Panc1 (cell line): ENCODE data around the gene STOX2. TPM values are rescaled to one million over a fixed set of nuclear protein-coding genes. Genes with fewer than 3 reads are reported as not detected.

ENCODE experiments used
- ATAC-seq: fragments of 200-7000 bp; cut with Tn5 transposase; 2 replicates; pipeline ENCODE4 v1.9.1; 2020; ENCODE audit warnings: mild to moderate bottlenecking, moderate library complexity
- BruUV-seq: library from RNA; stranded (reverse); fragments of 400-500 nt; replicated peaks from 2 replicates; lab custom pipeline; 2021; lab: Mats Ljungman, UMichigan
- CTCF ChIA-PET: fragments of 300-600 bp; sonication (Branson Sonifier 250); formaldehyde crosslinking; loops from one replicate; lab custom pipeline; 2022; ENCODE audit warnings: antibody characterized with exemption; lab: Charles Lee
- POLR2A ChIA-PET: fragments of 300-600 bp; sonication (Branson Sonifier 250); formaldehyde crosslinking; loops from one replicate; lab custom pipeline; 2022; ENCODE audit warnings: antibody characterized with exemption; lab: Charles Lee
- DNase-seq: peaks from one replicate; pipeline ENCODE4 v3.0.0-alpha.2; 2010; ENCODE audit warnings: low read depth, low spot score
- H3K27ac ChIP-seq: 2 replicates; pipeline ENCODE4 v1.5.1; 2011; ENCODE audit warnings: mild to moderate bottlenecking, low read length, inconsistent platforms
- H3K27me3 ChIP-seq: fragments of 200-500 bp; sonication (Bioruptor generic); 2 replicates; pipeline ENCODE4 v1.6.0; 2014; ENCODE audit warnings: low read length, inconsistent platforms; ENCODE audit not compliant: control insufficient read depth, insufficient read depth
- H3K36me3 ChIP-seq: fragments of 200-500 bp; sonication (Bioruptor generic); 2 replicates; pipeline ENCODE4 v1.5.1; 2014; ENCODE audit warnings: inconsistent platforms, mild to moderate bottlenecking, low read length, moderate library complexity; ENCODE audit not compliant: control insufficient read depth, insufficient read depth
- H3K4me1 ChIP-seq: 2 replicates; pipeline ENCODE4 v1.5.1; 2011; ENCODE audit warnings: inconsistent platforms, mild to moderate bottlenecking, low read length, moderate library complexity; ENCODE audit not compliant: control insufficient read depth, insufficient read depth
- H3K4me3 ChIP-seq, 2 experiments: 2 replicates each; pipeline ENCODE4 v1.5.1; 2011 to 2012; ENCODE audit warnings: low read depth in 2 of 2, low read length in 2 of 2, mild to moderate bottlenecking in 2 of 2, inconsistent platforms in 1 of 2, moderate library complexity in 1 of 2
- H3K9me3 ChIP-seq: fragments of 200-500 bp; sonication (Bioruptor generic); 2 replicates; pipeline ENCODE4 v1.5.1; 2014; ENCODE audit warnings: low read depth, mild to moderate bottlenecking, inconsistent platforms, low read length, moderate library complexity; ENCODE audit not compliant: control insufficient read depth, insufficient read depth
- POLR2AphosphoS5 ChIP-seq: IDR thresholded peaks from 2 replicates; pipeline ENCODE4 v1.6.1; 2012; ENCODE audit warnings: mild to moderate bottlenecking, low read depth, low read length, moderate library complexity
- SIN3A ChIP-seq: IDR thresholded peaks from 2 replicates; pipeline ENCODE4 v1.6.1; 2012; ENCODE audit warnings: low read depth, mild to moderate bottlenecking, low read length, moderate library complexity, borderline replicate concordance; ENCODE audit not compliant: insufficient read depth
- TCF7L2 ChIP-seq: IDR thresholded peaks from 2 replicates; pipeline ENCODE4 v1.6.1; 2011; ENCODE audit warnings: mild to moderate bottlenecking, low read depth, low read length, inconsistent platforms
- in situ Hi-C: cut with HindIII; loops from 2 replicates; pipeline ENCODE4 v1.10.0; 2016; ENCODE audit warnings: low sequenced_read_pairs, low pct_unique_long_range_greater_than_20kb
- intact Hi-C: fragments of 100-400 bp; cut with micrococcal nuclease; formaldehyde crosslinking; loops from one replicate; pipeline ENCODE4 v1.10.0; 2022; ENCODE audit not compliant: unreplicated experiment
- total RNA-seq: library from RNA; stranded (reverse); gene quantifications from one replicate; pipeline ENCODE4 v1.2.1, GENCODE V29; 2021; ENCODE audit not compliant: unreplicated experiment
- TF ChIP-seq, protein P1 (sequence below): fragments of 450-650 bp; IDR thresholded peaks from 2 replicates; pipeline ENCODE4 v1.5.1; 2017; ENCODE audit warnings: mild to moderate bottlenecking
- TF ChIP-seq, protein P2 (sequence below), 2 experiments: IDR thresholded peaks; 2 replicates each; pipeline ENCODE4 v1.6.1; 2011 to 2012; ENCODE audit warnings: low read depth in 2 of 2, control low read depth in 1 of 2, low read length in 1 of 2, mild to moderate bottlenecking in 1 of 2, moderate library complexity in 1 of 2; ENCODE audit not compliant: insufficient read depth in 1 of 2

The STOX2 gene
- total RNA-seq, 1 experiment from 2014 or later = 10.6 TPM

DNA sequence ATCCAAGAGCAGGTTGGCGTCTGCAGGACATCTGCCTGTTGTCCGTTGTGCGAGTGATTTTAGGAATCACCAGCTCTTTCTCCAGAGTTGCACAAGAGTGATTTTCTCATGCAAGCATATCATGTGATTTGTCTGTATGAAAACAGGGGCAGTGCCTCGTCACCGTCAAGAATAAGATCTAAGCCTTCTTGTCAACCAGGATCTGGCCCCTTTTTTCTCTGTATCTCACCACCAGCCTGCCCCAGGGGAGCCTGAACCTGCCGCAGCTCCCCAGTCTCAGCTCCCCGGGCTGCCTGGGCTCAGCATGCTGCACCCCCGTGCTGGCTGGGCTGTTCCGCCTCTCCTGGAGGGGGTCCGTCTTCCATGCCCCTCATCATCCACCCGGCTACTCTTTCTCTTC lies 90.5 kb downstream of the STOX2 start:
- no peaks in the 10 kb centered on the region for H3K9me3 ChIP-seq
- no peak overlapping the region for H3K27ac ChIP-seq
- DNase-seq (no peak), ATAC-seq (no peak)
- in situ Hi-C loops (no loop called here), intact Hi-C loops (no loop called here)
- no TSS peak for BruUV-seq
- H3K36me3 ChIP-seq = no peaks in the 10 kb centered on the region
- no peaks in the 10 kb centered on the region for H3K4me1 ChIP-seq
- no peaks in the 10 kb centered on the region for H3K27me3 ChIP-seq
- no peak overlapping the region for H3K4me3 ChIP-seq
- POLR2A ChIA-PET = no interaction called here
- CTCF ChIA-PET = interaction anchor here (0.6 kb wide), 1 partner anchor 1945 kb away, joined by 5 read pairs; no protein-coding TSS in a partner anchor
- TF ChIP-seq POLR2AphosphoS5 (no peak), TCF7L2 (no peak), SIN3A (no peak)
- TF ChIP-seq, protein P1, sequence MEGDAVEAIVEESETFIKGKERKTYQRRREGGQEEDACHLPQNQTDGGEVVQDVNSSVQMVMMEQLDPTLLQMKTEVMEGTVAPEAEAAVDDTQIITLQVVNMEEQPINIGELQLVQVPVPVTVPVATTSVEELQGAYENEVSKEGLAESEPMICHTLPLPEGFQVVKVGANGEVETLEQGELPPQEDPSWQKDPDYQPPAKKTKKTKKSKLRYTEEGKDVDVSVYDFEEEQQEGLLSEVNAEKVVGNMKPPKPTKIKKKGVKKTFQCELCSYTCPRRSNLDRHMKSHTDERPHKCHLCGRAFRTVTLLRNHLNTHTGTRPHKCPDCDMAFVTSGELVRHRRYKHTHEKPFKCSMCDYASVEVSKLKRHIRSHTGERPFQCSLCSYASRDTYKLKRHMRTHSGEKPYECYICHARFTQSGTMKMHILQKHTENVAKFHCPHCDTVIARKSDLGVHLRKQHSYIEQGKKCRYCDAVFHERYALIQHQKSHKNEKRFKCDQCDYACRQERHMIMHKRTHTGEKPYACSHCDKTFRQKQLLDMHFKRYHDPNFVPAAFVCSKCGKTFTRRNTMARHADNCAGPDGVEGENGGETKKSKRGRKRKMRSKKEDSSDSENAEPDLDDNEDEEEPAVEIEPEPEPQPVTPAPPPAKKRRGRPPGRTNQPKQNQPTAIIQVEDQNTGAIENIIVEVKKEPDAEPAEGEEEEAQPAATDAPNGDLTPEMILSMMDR = no peak
- TF ChIP-seq, protein P2, sequence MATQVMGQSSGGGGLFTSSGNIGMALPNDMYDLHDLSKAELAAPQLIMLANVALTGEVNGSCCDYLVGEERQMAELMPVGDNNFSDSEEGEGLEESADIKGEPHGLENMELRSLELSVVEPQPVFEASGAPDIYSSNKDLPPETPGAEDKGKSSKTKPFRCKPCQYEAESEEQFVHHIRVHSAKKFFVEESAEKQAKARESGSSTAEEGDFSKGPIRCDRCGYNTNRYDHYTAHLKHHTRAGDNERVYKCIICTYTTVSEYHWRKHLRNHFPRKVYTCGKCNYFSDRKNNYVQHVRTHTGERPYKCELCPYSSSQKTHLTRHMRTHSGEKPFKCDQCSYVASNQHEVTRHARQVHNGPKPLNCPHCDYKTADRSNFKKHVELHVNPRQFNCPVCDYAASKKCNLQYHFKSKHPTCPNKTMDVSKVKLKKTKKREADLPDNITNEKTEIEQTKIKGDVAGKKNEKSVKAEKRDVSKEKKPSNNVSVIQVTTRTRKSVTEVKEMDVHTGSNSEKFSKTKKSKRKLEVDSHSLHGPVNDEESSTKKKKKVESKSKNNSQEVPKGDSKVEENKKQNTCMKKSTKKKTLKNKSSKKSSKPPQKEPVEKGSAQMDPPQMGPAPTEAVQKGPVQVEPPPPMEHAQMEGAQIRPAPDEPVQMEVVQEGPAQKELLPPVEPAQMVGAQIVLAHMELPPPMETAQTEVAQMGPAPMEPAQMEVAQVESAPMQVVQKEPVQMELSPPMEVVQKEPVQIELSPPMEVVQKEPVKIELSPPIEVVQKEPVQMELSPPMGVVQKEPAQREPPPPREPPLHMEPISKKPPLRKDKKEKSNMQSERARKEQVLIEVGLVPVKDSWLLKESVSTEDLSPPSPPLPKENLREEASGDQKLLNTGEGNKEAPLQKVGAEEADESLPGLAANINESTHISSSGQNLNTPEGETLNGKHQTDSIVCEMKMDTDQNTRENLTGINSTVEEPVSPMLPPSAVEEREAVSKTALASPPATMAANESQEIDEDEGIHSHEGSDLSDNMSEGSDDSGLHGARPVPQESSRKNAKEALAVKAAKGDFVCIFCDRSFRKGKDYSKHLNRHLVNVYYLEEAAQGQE (IDR thresholded peaks at IDR 0.05; ENCODE audit: insufficient read depth in 1 of 2, low read depth in 2 of 2, low read length in 1 of 2) = no peak

DNA sequence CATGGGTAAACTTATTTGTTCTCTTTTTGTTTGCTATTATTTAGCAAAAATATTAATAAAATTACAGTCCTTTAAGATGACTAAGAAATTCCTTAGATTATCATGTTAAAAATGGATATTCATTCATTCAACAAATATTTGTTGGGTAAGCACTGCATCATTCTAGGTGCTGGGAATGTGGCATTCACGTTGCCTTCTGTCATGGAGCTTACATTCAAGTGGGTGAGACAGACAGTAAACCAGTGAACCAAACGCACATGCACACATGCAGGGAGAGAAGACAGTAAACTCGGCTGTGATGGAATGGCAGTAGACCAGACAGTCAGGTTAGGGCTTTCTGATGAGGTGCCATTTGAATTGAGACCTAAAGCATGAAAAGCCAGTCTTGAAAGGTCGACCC lies 91.8 kb downstream of the STOX2 start:
- DNase-seq (no peak), ATAC-seq (no peak)
- no peaks in the 10 kb centered on the region for H3K36me3 ChIP-seq
- in situ Hi-C loops = no loop called here
- no TSS peak for BruUV-seq
- ChIA-PET POLR2A (no interaction called here), CTCF (no interaction called here)
- no peak overlapping the region for H3K4me3 ChIP-seq
- TF ChIP-seq TCF7L2 = no peak
- TF ChIP-seq POLR2AphosphoS5 = no peak
- TF ChIP-seq, protein P1 = no peak
- TF ChIP-seq, protein P2 (IDR thresholded peaks at IDR 0.05; ENCODE audit: insufficient read depth in 1 of 2, low read depth in 2 of 2, low read length in 1 of 2) = no peak
- TF ChIP-seq SIN3A = no peak
- H3K4me1 ChIP-seq = no peaks in the 10 kb centered on the region
- H3K9me3 ChIP-seq = no peaks in the 10 kb centered on the region
- H3K27me3 ChIP-seq = no peaks in the 10 kb centered on the region
- H3K27ac ChIP-seq = no peak overlapping the region
- intact Hi-C loops = no loop called here
